ENCODE results near the gene CFAP46.

Gene CFAP46

DNA sequence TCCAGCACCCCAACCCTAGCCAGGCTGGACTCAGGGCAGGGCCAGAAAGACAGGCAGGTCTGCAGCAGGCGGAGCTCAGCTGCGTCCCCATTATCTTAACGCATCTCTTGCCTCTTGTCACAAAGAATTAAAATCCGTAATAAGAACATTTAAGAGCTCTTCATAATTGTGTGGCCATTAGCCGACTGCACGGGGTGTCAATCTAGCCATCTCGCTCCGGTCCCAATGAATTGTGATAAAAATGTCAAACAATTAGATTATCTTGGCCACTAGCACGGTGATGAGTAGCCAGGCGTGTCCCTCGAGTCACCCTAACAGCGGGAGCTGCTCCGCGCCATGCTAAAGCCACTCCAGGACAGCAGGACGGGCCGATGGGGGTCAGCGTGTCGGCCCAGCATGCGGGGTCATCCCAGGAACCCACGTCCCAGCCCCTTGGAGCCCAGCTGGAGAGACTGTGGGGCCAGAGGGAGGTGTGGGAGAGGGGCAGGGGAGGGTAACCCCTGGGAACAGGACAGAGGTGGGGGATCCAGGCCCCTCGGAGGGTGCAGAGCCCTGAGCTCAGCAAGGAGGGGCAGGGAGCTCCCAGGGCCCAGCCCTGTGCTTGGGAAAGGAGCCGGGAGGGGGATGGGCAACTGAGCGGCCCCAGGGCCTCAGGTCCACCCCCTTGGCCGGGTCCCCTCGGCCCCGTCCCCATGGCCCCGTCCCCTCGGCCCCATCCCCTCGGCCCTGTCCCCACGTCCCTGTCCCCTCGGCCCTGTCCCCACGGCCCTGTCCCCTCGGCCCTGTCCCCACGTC, 138.8 kb downstream of the CFAP46 start:
- H3K27ac ChIP-seq (ENCODE audit: low read depth, low read length): no peak overlapping the region
- H3K4me2 ChIP-seq (ENCODE audit: low read depth, low read length, poor library complexity, severe bottlenecking): no peak overlapping the region
- no peaks in the 10 kb centered on the region for H3K27me3 ChIP-seq (ENCODE audit: low read length)
- H4K20me1 ChIP-seq (ENCODE audit: low read depth, low read length): no peaks in the 10 kb centered on the region
- no peak overlapping the region for H3K4me3 ChIP-seq (ENCODE audit: insufficient read depth, low read length, poor library complexity, severe bottlenecking)
- H3K36me3 ChIP-seq (ENCODE audit: low read length): no peaks in the 10 kb centered on the region
- H3K9ac ChIP-seq (ENCODE audit: low read length): no peak overlapping the region
- TF ChIP-seq, protein P1, sequence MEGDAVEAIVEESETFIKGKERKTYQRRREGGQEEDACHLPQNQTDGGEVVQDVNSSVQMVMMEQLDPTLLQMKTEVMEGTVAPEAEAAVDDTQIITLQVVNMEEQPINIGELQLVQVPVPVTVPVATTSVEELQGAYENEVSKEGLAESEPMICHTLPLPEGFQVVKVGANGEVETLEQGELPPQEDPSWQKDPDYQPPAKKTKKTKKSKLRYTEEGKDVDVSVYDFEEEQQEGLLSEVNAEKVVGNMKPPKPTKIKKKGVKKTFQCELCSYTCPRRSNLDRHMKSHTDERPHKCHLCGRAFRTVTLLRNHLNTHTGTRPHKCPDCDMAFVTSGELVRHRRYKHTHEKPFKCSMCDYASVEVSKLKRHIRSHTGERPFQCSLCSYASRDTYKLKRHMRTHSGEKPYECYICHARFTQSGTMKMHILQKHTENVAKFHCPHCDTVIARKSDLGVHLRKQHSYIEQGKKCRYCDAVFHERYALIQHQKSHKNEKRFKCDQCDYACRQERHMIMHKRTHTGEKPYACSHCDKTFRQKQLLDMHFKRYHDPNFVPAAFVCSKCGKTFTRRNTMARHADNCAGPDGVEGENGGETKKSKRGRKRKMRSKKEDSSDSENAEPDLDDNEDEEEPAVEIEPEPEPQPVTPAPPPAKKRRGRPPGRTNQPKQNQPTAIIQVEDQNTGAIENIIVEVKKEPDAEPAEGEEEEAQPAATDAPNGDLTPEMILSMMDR (IDR thresholded peaks at IDR 0.05; ENCODE audit: insufficient read depth, low read length, poor library complexity, severe bottlenecking): no peak
- TF ChIP-seq EZH2phosphoT487 (conservative IDR thresholded peaks at IDR 0.05; ENCODE audit: low read length): no peak
- H3K9me3 ChIP-seq (ENCODE audit: insufficient read depth, low read length): no peaks in the 10 kb centered on the region
- H3F3A ChIP-seq (ENCODE audit: insufficient read depth): no peaks in the 10 kb centered on the region
- no peaks in the 10 kb centered on the region for H3K79me2 ChIP-seq (ENCODE audit: insufficient read depth, low read length)
- H2AFZ ChIP-seq (ENCODE audit: low read depth, low read length, severe bottlenecking): no peak overlapping the region
- no peaks in the 10 kb centered on the region for H3K9me2 ChIP-seq (replicated peaks; ENCODE audit: insufficient read depth, low read length)

GRCh38 chr10:132802694-132803320, 139.6 kb downstream of the CFAP46 start:
- TF ChIP-seq, protein P1 (IDR thresholded peaks at IDR 0.05; ENCODE audit: insufficient read depth, low read length, poor library complexity, severe bottlenecking): no peak
- TF ChIP-seq EZH2phosphoT487 (conservative IDR thresholded peaks at IDR 0.05; ENCODE audit: low read length): no peak
- no peaks in the 10 kb centered on the region for H3F3A ChIP-seq (ENCODE audit: insufficient read depth)
- H3K4me2 ChIP-seq (ENCODE audit: low read depth, low read length, poor library complexity, severe bottlenecking): no peak overlapping the region
- no peaks in the 10 kb centered on the region for H4K20me1 ChIP-seq (ENCODE audit: low read depth, low read length)
- H3K27me3 ChIP-seq (ENCODE audit: low read length): no peaks in the 10 kb centered on the region
- H3K36me3 ChIP-seq (ENCODE audit: low read length): no peaks in the 10 kb centered on the region
- H3K4me3 ChIP-seq (ENCODE audit: insufficient read depth, low read length, poor library complexity, severe bottlenecking): no peak overlapping the region
- H3K79me2 ChIP-seq (ENCODE audit: insufficient read depth, low read length): no peaks in the 10 kb centered on the region
- no peaks in the 10 kb centered on the region for H3K9me2 ChIP-seq (replicated peaks; ENCODE audit: insufficient read depth, low read length)
- no peak overlapping the region for H3K9ac ChIP-seq (ENCODE audit: low read length)
- no peaks in the 10 kb centered on the region for H3K9me3 ChIP-seq (ENCODE audit: insufficient read depth, low read length)
- H2AFZ ChIP-seq (ENCODE audit: low read depth, low read length, severe bottlenecking): no peak overlapping the region
- H3K27ac ChIP-seq (ENCODE audit: low read depth, low read length): no peak overlapping the region

- H3K79me2 ChIP-seq (ENCODE audit: insufficient read depth, low read length): no peaks in the 10 kb centered on the region
- no peak overlapping the region for H3K27ac ChIP-seq (ENCODE audit: low read depth, low read length)
- H3K27me3 ChIP-seq (ENCODE audit: low read length): no peaks in the 10 kb centered on the region
Observed at GRCh38 chr10:132802048-132802447, 140.3 kb downstream of the CFAP46 start.

More at GRCh38 chr10:132802048-132802447, 140.3 kb downstream of the CFAP46 start:
- no peak overlapping the region for H3K4me3 ChIP-seq (ENCODE audit: insufficient read depth, low read length, poor library complexity, severe bottlenecking)
- H3K9ac ChIP-seq (ENCODE audit: low read length): no peak overlapping the region
- no peaks in the 10 kb centered on the region for H3K9me2 ChIP-seq (replicated peaks; ENCODE audit: insufficient read depth, low read length)
- H3K36me3 ChIP-seq (ENCODE audit: low read length): no peaks in the 10 kb centered on the region
- no peaks in the 10 kb centered on the region for H4K20me1 ChIP-seq (ENCODE audit: low read depth, low read length)
- H2AFZ ChIP-seq (ENCODE audit: low read depth, low read length, severe bottlenecking): no peak overlapping the region
- H3F3A ChIP-seq (ENCODE audit: insufficient read depth): no peaks in the 10 kb centered on the region
- TF ChIP-seq, protein P1 (IDR thresholded peaks at IDR 0.05; ENCODE audit: insufficient read depth, low read length, poor library complexity, severe bottlenecking): no peak
- TF ChIP-seq EZH2phosphoT487 (conservative IDR thresholded peaks at IDR 0.05; ENCODE audit: low read length): no peak
- no peaks in the 10 kb centered on the region for H3K9me3 ChIP-seq (ENCODE audit: insufficient read depth, low read length)
- no peak overlapping the region for H3K4me2 ChIP-seq (ENCODE audit: low read depth, low read length, poor library complexity, severe bottlenecking)

Data from SU-DHL-6 (cell line).